Fibroblast of lung (primary cell): ENCODE measurements around the gene RPL39L. TPM values are rescaled to one million over a fixed set of nuclear protein-coding genes. Genes with fewer than 3 reads are reported as not detected.

Source experiments
- DNase-seq, 2 donors: peaks; one replicate each; pipeline versions ENCODE4 v3.0.0 to v3.0.0-alpha.2; 2010; ENCODE audit warnings: low read depth in 2 of 2
- H2AFZ ChIP-seq: 2 replicates; pipeline ENCODE4 v1.5.1; 2012; ENCODE audit warnings: low read length, control low read depth, inconsistent platforms
- H3K27ac ChIP-seq: 2 replicates; pipeline ENCODE4 v1.5.1; 2011; ENCODE audit warnings: low read length, control low read depth; ENCODE audit not compliant: insufficient read depth
- H3K27me3 ChIP-seq: 2 replicates; pipeline ENCODE4 v1.5.1; 2011; ENCODE audit warnings: mild to moderate bottlenecking, low read length; ENCODE audit not compliant: control insufficient read depth, insufficient read depth
- H3K36me3 ChIP-seq: 2 replicates; pipeline ENCODE4 v1.5.1; 2011; ENCODE audit warnings: low read length; ENCODE audit not compliant: control insufficient read depth, insufficient read depth
- H3K4me1 ChIP-seq: 2 replicates; pipeline ENCODE4 v1.5.1; 2011; ENCODE audit warnings: low read length; ENCODE audit not compliant: control insufficient read depth, insufficient read depth; ENCODE audit errors: extremely low read depth
- H3K4me2 ChIP-seq: 2 replicates; pipeline ENCODE4 v1.5.1; 2011; ENCODE audit warnings: low read length, control low read depth; ENCODE audit not compliant: insufficient read depth; ENCODE audit errors: extremely low read depth
- H3K4me3 ChIP-seq, 4 experiments: fragments of 200-600 bp in 1 of 4; sonication (generic) in 1 of 4; replicated peaks in 1 of 4; 2 replicates each; pipeline ENCODE4 v1.5.1; 2011 to 2016; ENCODE audit warnings: low read length in 4 of 4, low read depth in 3 of 4, mild to moderate bottlenecking in 3 of 4, control low read depth in 2 of 4, inconsistent platforms in 1 of 4, mixed read lengths in 1 of 4; ENCODE audit not compliant: insufficient read depth in 1 of 4; ENCODE audit errors: control extremely low read depth in 1 of 4
- H3K79me2 ChIP-seq: 2 replicates; pipeline ENCODE4 v1.5.1; 2012; ENCODE audit warnings: mild to moderate bottlenecking, low read length, inconsistent platforms; ENCODE audit not compliant: control insufficient read depth, insufficient read depth
- H3K9ac ChIP-seq: 2 replicates; pipeline ENCODE4 v1.5.1; 2011; ENCODE audit warnings: mild to moderate bottlenecking, low read length, control low read depth; ENCODE audit not compliant: insufficient read depth
- H3K9me3 ChIP-seq: 2 replicates; pipeline ENCODE4 v1.5.1; 2012; ENCODE audit warnings: low read depth, low read length; ENCODE audit not compliant: control insufficient read depth, insufficient read depth
- H4K20me1 ChIP-seq: 2 replicates; pipeline ENCODE4 v1.5.1; 2011; ENCODE audit warnings: low read length; ENCODE audit not compliant: control insufficient read depth, insufficient read depth; ENCODE audit errors: extremely low read depth
- EZH2 ChIP-seq: IDR thresholded peaks from 2 replicates; pipeline ENCODE4 v1.5.1; 2012; ENCODE audit warnings: low read length, control low read depth, mild to moderate bottlenecking; ENCODE audit errors: missing control alignments
- polyA plus RNA-seq, 2 donors: library from polyadenylated mRNA; depleted of rRNA in 1 of 2; stranded (reverse) in 1 of 2; unstranded in 1 of 2; fragments of >200 nt; gene quantifications; 2 replicates each; pipeline ENCODE4 v1.2.1, GENCODE V29; 2011 to 2012; ENCODE audit warnings: missing spikeins in 1 of 2
- total RNA-seq: library from RNA; depleted of rRNA; stranded (reverse); fragments of >200 nt; gene quantifications from 2 replicates; pipeline ENCODE4 v1.2.1, GENCODE V29; 2014
- TF ChIP-seq, protein P1 (sequence below), 2 donors: IDR thresholded peaks in 1 of 2; conservative IDR thresholded peaks in 1 of 2; 1 replicate in 1 of 2; 2 replicates in 1 of 2; pipeline ENCODE4 v1.5.1; 2011 to 2012; ENCODE audit warnings: low read length in 2 of 2, control low read depth in 1 of 2, inconsistent platforms in 1 of 2, low read depth in 1 of 2, mild to moderate bottlenecking in 1 of 2

RPL39L gene
- total and polyA plus RNA-seq, 2 donors (not counting 1 experiment from before 2014, with no cell fraction given) = 8.4 to 26.6 TPM

DNA sequence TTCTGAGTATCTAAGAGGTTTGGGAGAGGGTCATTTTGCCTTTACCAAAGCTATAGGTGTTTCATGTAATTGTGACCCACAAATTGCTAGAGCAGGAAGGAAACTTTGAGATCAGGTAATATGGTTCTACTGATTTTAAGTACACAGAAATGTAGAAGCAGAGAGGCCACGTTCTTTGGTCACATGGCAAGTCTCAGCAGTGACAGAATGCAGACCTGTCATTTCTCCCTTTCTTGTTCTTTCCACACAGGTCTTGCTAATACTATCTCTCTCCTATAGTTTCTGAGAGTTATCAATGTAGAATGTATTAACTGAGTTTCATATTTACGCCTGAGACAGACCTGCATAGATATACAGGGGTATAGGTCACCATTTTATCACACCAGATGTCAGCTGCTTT is 47.1 kb upstream of the RPL39L start:
- Histone ChIP-seq H2AFZ (no peak overlapping the region), H4K20me1 (no peaks in the 10 kb centered on the region), H3K27ac (no peak overlapping the region), H3K36me3 (no peaks in the 10 kb centered on the region), H3K9ac (no peak overlapping the region), H3K4me3 (no peak overlapping the region), H3K4me2 (peak overlapping the region; percentile 75), H3K79me2 (no peaks in the 10 kb centered on the region), H3K27me3 (no peaks in the 10 kb centered on the region), H3K9me3 (no peaks in the 10 kb centered on the region), H3K4me1 (peaks cover 11% of the 10 kb centered on the region)
- no peak for DNase-seq
- TF ChIP-seq, protein P1, sequence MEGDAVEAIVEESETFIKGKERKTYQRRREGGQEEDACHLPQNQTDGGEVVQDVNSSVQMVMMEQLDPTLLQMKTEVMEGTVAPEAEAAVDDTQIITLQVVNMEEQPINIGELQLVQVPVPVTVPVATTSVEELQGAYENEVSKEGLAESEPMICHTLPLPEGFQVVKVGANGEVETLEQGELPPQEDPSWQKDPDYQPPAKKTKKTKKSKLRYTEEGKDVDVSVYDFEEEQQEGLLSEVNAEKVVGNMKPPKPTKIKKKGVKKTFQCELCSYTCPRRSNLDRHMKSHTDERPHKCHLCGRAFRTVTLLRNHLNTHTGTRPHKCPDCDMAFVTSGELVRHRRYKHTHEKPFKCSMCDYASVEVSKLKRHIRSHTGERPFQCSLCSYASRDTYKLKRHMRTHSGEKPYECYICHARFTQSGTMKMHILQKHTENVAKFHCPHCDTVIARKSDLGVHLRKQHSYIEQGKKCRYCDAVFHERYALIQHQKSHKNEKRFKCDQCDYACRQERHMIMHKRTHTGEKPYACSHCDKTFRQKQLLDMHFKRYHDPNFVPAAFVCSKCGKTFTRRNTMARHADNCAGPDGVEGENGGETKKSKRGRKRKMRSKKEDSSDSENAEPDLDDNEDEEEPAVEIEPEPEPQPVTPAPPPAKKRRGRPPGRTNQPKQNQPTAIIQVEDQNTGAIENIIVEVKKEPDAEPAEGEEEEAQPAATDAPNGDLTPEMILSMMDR (conservative IDR thresholded peaks at IDR 0.05 in 1 of 2, IDR thresholded peaks at IDR 0.05 in 1 of 2; ENCODE audit: low read depth in 1 of 2, low read length in 2 of 2) = no peak
- TF ChIP-seq EZH2 = no peak

- Histone ChIP-seq H3K27me3 (no peaks in the 10 kb centered on the region), H3K9ac (no peak overlapping the region), H3K9me3 (no peaks in the 10 kb centered on the region), H3K27ac (no peak overlapping the region), H3K4me3 (no peak overlapping the region), H3K4me2 (no peak overlapping the region), H4K20me1 (no peaks in the 10 kb centered on the region), H3K79me2 (no peaks in the 10 kb centered on the region), H2AFZ (no peak overlapping the region), H3K4me1 (peaks cover 11% of the 10 kb centered on the region), H3K36me3 (no peaks in the 10 kb centered on the region)
- TF ChIP-seq, protein P1 (conservative IDR thresholded peaks at IDR 0.05 in 1 of 2, IDR thresholded peaks at IDR 0.05 in 1 of 2; ENCODE audit: low read depth in 1 of 2, low read length in 2 of 2) = no peak
- no peak for DNase-seq
These were observed 46.5 kb upstream of the RPL39L start for GRCh38 chr3:187185759-187186158.

GRCh38 chr3:187183903-187184302 is 44.6 kb upstream of the RPL39L start:
- no peak overlapping the region for H2AFZ ChIP-seq
- no peaks in the 10 kb centered on the region for H3K9me3 ChIP-seq
- H4K20me1 ChIP-seq = no peaks in the 10 kb centered on the region
- no peak overlapping the region for H3K27ac ChIP-seq
- no peak overlapping the region for H3K9ac ChIP-seq
- no peaks in the 10 kb centered on the region for H3K79me2 ChIP-seq
- DNase-seq = no peak
- no peak for TF ChIP-seq EZH2
- TF ChIP-seq, protein P1 (conservative IDR thresholded peaks at IDR 0.05 in 1 of 2, IDR thresholded peaks at IDR 0.05 in 1 of 2; ENCODE audit: low read depth in 1 of 2, low read length in 2 of 2) = no peak
- H3K4me1 ChIP-seq = peaks cover 11% of the 10 kb centered on the region
- H3K27me3 ChIP-seq = no peaks in the 10 kb centered on the region
- no peak overlapping the region for H3K4me3 ChIP-seq
- H3K36me3 ChIP-seq = no peaks in the 10 kb centered on the region
- H3K4me2 ChIP-seq = no peak overlapping the region
